Skeletal muscle tissue (tissue), 4 donors: ENCODE data around the gene GABRR3. TPM values are rescaled to one million over a fixed set of nuclear protein-coding genes. Genes with fewer than 3 reads are reported as not detected.
A peak's percentile ranks its signal among the peaks of the same experiment; 100 is the strongest.

Experiments used
- H3K27ac ChIP-seq: one replicate; pipeline ENCODE4 v1.7.0; 2013; ENCODE audit warnings: mild to moderate bottlenecking, low read depth, low read length, inconsistent platforms
- H3K27me3 ChIP-seq, 3 donors: one replicate each; pipeline ENCODE4 v1.7.0; 2013; ENCODE audit warnings: low read length in 3 of 3; ENCODE audit not compliant: control insufficient read depth in 3 of 3, insufficient read depth in 3 of 3
- H3K36me3 ChIP-seq, 3 donors: one replicate each; pipeline ENCODE4 v1.7.0; 2013; ENCODE audit warnings: low read length in 3 of 3; ENCODE audit not compliant: control insufficient read depth in 3 of 3, insufficient read depth in 3 of 3
- H3K4me1 ChIP-seq, 3 donors: one replicate each; pipeline ENCODE4 v1.7.0; 2013; ENCODE audit warnings: low read length in 3 of 3, mild to moderate bottlenecking in 3 of 3; ENCODE audit not compliant: control insufficient read depth in 3 of 3, insufficient read depth in 3 of 3
- H3K4me3 ChIP-seq, 3 donors: one replicate each; pipeline ENCODE4 v1.7.0; 2013; ENCODE audit warnings: low read length in 3 of 3
- H3K9ac ChIP-seq, 3 donors: one replicate each; pipeline ENCODE4 v1.7.0; 2013; ENCODE audit warnings: low read length in 3 of 3, mild to moderate bottlenecking in 3 of 3, moderate library complexity in 2 of 3, low read depth in 1 of 3
- H3K9me3 ChIP-seq, 3 donors: one replicate each; pipeline ENCODE4 v1.7.0; 2013; ENCODE audit warnings: low read length in 3 of 3; ENCODE audit not compliant: control insufficient read depth in 3 of 3
- total RNA-seq: library from RNA; depleted of rRNA; stranded (reverse); fragments of >200 nt; gene quantifications from one replicate; pipeline ENCODE4 v1.2.3, GENCODE V29; 2014
- donor health status: Osteomylitis.

The GABRR3 gene
- total RNA-seq, 1 donor from 2014 or later, result not detected

GRCh38 chr3:97974996-97975395 is 60.1 kb downstream of the GABRR3 start:
- Histone ChIP-seq H3K27me3 (no peaks in the 10 kb centered on the region), H3K4me3 (no peak overlapping the region), H3K4me1 (peaks cover 7 to 19% (median 15%) of the 10 kb centered on the region in 3 donors), H3K27ac (no peak overlapping the region), H3K9me3 (no peaks in the 10 kb centered on the region), H3K9ac (no peak overlapping the region), H3K36me3 (no peaks in the 10 kb centered on the region)

GRCh38 chr3:97972976-97973375 is 62.1 kb downstream of the GABRR3 start:
- Histone ChIP-seq H3K4me3 (peak overlapping the region; percentile 33 to 79 (median 71)), H3K9ac (peak overlapping the region in 2 of 3 donors; percentile 58 to 76), H3K9me3 (no peaks in the 10 kb centered on the region), H3K27ac (peak overlapping the region; percentile 19), H3K36me3 (no peaks in the 10 kb centered on the region), H3K27me3 (no peaks in the 10 kb centered on the region), H3K4me1 (peaks cover 7 to 20% (median 16%) of the 10 kb centered on the region in 3 donors)

GRCh38 chr3:97971679-97972567 is 63.2 kb downstream of the GABRR3 start, which contains the start of gene RIOX2:
TSS of gene RIOX2 (minus strand) at chr3:97972431. CDS start at chr3:97967593, 4,838 bp downstream.
- Histone ChIP-seq H3K4me3 (peak within 1 kb of the TSS; percentile 69 to 79 (median 71)), H3K36me3 (peaks cover 0 to under 1% (median 0%) of the 10 kb centered on the region in 3 donors), H3K27ac (peak within 1 kb of the TSS; percentile 54), H3K27me3 (no peaks in the 10 kb centered on the region), H3K4me1 (peaks cover 7 to 20% (median 16%) of the 10 kb centered on the region in 3 donors), H3K9me3 (no peaks in the 10 kb centered on the region), H3K9ac (peak within 1 kb of the TSS; percentile 55 to 76 (median 58))

GRCh38 chr3:97970956-97971620 is 64.0 kb downstream of the GABRR3 start:
- Histone ChIP-seq H3K27me3 (no peaks in the 10 kb centered on the region), H3K9me3 (no peaks in the 10 kb centered on the region), H3K4me3 (peak overlapping the region; percentile 69 to 79 (median 71)), H3K9ac (peak overlapping the region; percentile 51 to 76 (median 55)), H3K27ac (peak overlapping the region; percentile 54), H3K36me3 (peaks cover 0 to 3% (median under 1%) of the 10 kb centered on the region in 3 donors), H3K4me1 (peaks cover 7 to 20% (median 17%) of the 10 kb centered on the region in 3 donors)

GRCh38 chr3:97970156-97970555 is 65.0 kb downstream of the GABRR3 start:
- Histone ChIP-seq H3K4me1 (peaks cover 7 to 24% (median 20%) of the 10 kb centered on the region in 3 donors), H3K9ac (no peak overlapping the region), H3K36me3 (peaks cover 0 to 3% (median 3%) of the 10 kb centered on the region in 3 donors), H3K27ac (no peak overlapping the region), H3K27me3 (no peaks in the 10 kb centered on the region), H3K4me3 (peak overlapping the region in 1 of 3 donors; percentile 7), H3K9me3 (no peaks in the 10 kb centered on the region)

- no peak overlapping the region for H3K4me3 ChIP-seq
- peaks cover 7 to 24% (median 20%) of the 10 kb centered on the region in 3 donors for H3K4me1 ChIP-seq
- no peak overlapping the region for H3K27ac ChIP-seq
- H3K9ac ChIP-seq, result no peak overlapping the region
- no peaks in the 10 kb centered on the region for H3K27me3 ChIP-seq
- H3K36me3 ChIP-seq, result peaks cover 0 to 3% (median 3%) of the 10 kb centered on the region in 3 donors
- H3K9me3 ChIP-seq, result no peaks in the 10 kb centered on the region
Observed at GRCh38 chr3:97969541-97969940, 65.6 kb downstream of the GABRR3 start.

GRCh38 chr3:97968376-97968775 is 66.7 kb downstream of the GABRR3 start:
- Histone ChIP-seq H3K27me3 (no peaks in the 10 kb centered on the region), H3K9ac (no peak overlapping the region), H3K36me3 (peaks cover 0 to 3% (median 3%) of the 10 kb centered on the region in 3 donors), H3K4me3 (no peak overlapping the region), H3K9me3 (no peaks in the 10 kb centered on the region), H3K27ac (no peak overlapping the region), H3K4me1 (peaks cover 7 to 24% (median 21%) of the 10 kb centered on the region in 3 donors)

GRCh38 chr3:97967966-97968365 is 67.1 kb downstream of the GABRR3 start:
- Histone ChIP-seq H3K27ac (no peak overlapping the region), H3K9me3 (no peaks in the 10 kb centered on the region), H3K9ac (no peak overlapping the region), H3K36me3 (peaks cover 0 to 3% (median 3%) of the 10 kb centered on the region in 3 donors), H3K4me1 (peaks cover 7 to 25% (median 22%) of the 10 kb centered on the region in 3 donors), H3K4me3 (no peak overlapping the region), H3K27me3 (no peaks in the 10 kb centered on the region)

- Histone ChIP-seq H3K9me3 (no peaks in the 10 kb centered on the region), H3K9ac (no peak overlapping the region), H3K4me1 (peaks cover 7 to 35% (median 8%) of the 10 kb centered on the region in 3 donors), H3K27ac (no peak overlapping the region), H3K36me3 (peaks cover 0 to 3% (median 0%) of the 10 kb centered on the region in 3 donors), H3K27me3 (no peaks in the 10 kb centered on the region), H3K4me3 (no peak overlapping the region)
Observed at GRCh38 chr3:97960993-97961766, 73.9 kb downstream of the GABRR3 start.
